AG04449 (cell line): Measurements from ENCODE around the gene PTGDR2.

ENCODE experiments used
- CTCF ChIA-PET: fragments of 350-600 bp; formaldehyde crosslinking; extraction: SDS; loops from one replicate; lab custom pipeline; 2021; ENCODE audit warnings: antibody characterized with exemption; lab: Yijun Ruan, JAX
- POLR2A ChIA-PET: fragments of 400-600, 350-600 bp; formaldehyde crosslinking; extraction: SDS; loops from one replicate; lab custom pipeline; 2020; ENCODE audit warnings: antibody characterized with exemption, inconsistent platforms; lab: Yijun Ruan, JAX
- DNase-seq: peaks from one replicate; pipeline ENCODE4 v3.0.0-alpha.2; 2010; ENCODE audit warnings: low read depth, low spot score
- H3K4me3 ChIP-seq: 2 replicates; pipeline ENCODE4 v1.5.1; 2011; ENCODE audit warnings: low read depth, mild to moderate bottlenecking, control low read depth, low read length
- TF ChIP-seq, protein P1 (sequence below): IDR thresholded peaks from one replicate; pipeline ENCODE4 v1.5.1; 2011; ENCODE audit warnings: mild to moderate bottlenecking, moderate library complexity, low read length, control low read depth, inconsistent platforms; ENCODE audit not compliant: insufficient read depth; ENCODE audit errors: missing control alignments

PTGDR2 gene

DNA sequence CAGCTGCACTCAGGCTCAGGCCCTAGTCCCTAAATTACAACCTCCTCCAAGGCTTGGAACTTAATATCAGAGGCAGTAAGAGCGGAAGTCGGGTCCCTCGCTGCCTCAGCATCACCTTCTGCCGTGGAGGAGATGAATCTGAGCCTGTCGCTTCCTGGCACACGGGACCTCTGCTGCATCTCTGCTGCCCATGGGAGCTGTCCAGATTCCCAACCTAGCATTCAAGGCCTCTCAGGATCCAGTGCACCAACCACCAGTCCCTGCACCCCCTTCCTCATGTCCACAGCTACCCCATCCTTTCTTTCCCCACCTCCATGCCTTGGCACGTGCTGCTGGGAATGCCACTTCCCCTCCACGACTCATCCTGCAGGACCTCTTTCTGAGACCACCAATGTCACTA, 2.5 kb upstream of the PTGDR2 start:
- POLR2A ChIA-PET, result no interaction called here
- H3K4me3 ChIP-seq, result no peak overlapping the region
- CTCF ChIA-PET, result interaction anchor here (0.9 kb wide), 1 partner anchor 42 kb away, joined by 4 read pairs; no protein-coding TSS in a partner anchor
- DNase-seq, result no peak
- TF ChIP-seq, protein P1, sequence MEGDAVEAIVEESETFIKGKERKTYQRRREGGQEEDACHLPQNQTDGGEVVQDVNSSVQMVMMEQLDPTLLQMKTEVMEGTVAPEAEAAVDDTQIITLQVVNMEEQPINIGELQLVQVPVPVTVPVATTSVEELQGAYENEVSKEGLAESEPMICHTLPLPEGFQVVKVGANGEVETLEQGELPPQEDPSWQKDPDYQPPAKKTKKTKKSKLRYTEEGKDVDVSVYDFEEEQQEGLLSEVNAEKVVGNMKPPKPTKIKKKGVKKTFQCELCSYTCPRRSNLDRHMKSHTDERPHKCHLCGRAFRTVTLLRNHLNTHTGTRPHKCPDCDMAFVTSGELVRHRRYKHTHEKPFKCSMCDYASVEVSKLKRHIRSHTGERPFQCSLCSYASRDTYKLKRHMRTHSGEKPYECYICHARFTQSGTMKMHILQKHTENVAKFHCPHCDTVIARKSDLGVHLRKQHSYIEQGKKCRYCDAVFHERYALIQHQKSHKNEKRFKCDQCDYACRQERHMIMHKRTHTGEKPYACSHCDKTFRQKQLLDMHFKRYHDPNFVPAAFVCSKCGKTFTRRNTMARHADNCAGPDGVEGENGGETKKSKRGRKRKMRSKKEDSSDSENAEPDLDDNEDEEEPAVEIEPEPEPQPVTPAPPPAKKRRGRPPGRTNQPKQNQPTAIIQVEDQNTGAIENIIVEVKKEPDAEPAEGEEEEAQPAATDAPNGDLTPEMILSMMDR, result no peak

DNA sequence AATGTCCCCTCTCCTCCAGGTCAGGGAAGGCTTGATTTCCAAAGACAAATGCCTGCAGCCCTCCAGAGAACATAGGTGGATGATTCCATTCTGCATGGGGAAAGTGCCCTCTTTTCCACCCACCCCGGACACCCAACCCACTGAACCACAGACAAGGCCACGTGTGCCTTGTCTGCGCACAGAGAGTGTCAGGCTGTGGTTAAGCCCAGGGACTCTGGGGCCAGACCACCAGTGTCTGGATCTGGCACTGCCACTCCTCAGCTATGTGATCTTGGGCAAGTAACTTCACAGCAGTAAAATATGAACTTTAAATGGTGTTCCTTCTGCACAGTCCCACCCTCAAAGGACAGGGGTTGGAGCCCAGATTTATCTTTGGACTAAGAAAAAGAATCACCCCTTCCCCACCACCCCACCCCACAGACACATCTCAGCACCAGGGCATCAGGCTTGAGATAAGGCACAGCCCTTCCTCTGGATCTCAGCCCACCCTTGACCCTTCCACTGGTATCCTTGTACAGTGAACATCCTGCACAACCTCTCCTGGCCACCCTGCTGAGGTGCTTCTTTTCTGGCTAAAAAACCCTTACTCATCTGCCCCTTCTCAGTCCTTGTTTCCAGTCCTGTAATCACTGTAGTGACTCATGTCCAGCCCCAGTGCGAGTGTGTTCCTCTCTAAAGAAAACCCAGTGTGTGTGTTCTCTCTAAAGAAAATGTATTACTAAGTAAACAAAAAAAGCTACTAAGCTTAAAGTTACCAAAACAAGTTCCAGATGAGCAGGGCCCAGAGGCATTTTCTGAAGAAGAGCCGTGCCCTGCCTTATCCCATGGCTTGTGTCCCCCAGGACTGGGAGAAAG, 1.9 kb upstream of the PTGDR2 start:
- POLR2A ChIA-PET, result no interaction called here
- TF ChIP-seq, protein P1, result no peak
- no peak for DNase-seq
- no peak overlapping the region for H3K4me3 ChIP-seq
- CTCF ChIA-PET, result interaction anchor here (0.9 kb wide), 1 partner anchor 42 kb away, joined by 4 read pairs; no protein-coding TSS in a partner anchor

DNA sequence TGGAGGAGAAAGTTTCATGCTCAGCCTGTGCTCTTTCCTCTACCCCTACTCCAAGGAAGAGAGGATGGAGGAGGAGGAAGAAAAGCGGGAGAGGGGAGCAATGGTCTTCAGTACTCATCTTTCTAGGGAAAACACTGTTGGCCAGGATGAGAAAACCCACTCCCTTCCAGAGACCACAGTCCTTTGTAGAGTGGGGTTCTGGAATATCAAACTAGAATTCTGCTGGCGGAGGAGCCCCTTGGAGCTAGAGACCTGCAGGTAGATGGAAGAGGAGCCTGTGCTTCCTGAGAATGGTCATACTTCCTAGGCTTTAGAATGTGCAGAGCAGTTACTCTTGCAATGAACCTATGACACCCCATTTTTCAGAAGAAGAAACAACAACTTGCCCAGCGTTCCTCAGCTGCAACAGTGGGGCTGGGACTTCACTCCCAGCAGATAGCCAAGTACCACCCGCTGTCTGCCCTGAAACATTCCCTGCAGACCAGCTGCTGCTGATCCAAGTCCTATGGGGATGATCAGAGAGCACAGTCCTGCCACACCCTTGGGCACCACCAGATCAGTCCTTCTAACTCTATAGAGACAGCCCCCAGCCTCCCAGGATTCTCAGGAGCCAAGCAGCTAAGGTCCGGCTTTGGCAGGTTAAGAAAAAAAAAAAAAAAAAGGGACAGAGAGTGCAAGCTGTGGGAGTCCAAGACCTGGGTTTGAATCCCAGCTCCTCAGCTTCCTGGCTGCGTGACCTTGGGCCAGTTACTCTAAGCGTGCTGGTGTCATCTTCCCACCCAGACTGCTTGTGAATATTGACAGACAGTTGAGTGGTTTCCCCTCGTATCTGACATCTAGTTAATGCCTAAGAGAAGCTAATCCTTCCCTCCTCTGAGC, 664 bp downstream of the PTGDR2 start:
- TF ChIP-seq, protein P1, result no peak
- ChIA-PET POLR2A (no interaction called here), CTCF (interaction anchor here (1.3 to 2.1 kb wide), 3 partner anchors 16 to 45 kb away, joined by 4 to 6 read pairs (median 4); no protein-coding TSS in a partner anchor)
- H3K4me3 ChIP-seq, result no peak overlapping the region
- no peak for DNase-seq

DNA sequence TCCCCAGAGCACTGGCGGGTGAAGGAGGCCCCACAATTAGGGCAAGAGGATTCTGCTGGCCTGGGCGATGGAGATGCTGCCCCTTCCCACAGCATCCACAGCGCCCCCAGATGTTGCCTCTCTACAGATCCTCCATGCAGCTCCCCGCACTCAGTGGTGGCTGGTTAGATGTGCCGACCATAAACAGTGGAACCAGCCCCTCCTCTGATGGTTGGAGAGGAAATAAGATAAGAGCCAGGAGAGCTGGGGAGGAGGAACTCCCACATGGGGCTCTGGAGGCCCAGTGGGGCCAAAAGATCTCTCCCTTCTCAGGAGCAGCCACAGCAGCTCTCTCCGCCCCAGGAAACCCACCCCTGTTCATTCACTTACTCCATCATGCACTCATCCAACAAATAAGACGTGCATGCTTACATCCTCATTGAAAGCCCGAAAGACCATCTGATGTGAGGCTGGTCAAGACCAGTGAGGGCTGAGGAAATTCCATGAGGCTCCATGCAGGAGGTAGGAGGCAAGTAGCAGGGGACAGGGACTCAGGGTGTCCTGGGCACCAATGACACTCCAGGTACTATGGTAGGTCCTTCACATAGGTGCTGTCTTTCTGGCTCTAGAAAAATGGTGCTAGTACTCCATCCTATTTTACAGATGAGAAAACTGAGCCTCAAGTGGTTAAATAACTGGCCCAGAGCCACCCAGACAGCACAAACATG, 1.5 kb downstream of the PTGDR2 start:
- TF ChIP-seq, protein P1, result no peak
- ChIA-PET POLR2A (no interaction called here), CTCF (no interaction called here)
- no peak overlapping the region for H3K4me3 ChIP-seq
- no peak for DNase-seq

DNA sequence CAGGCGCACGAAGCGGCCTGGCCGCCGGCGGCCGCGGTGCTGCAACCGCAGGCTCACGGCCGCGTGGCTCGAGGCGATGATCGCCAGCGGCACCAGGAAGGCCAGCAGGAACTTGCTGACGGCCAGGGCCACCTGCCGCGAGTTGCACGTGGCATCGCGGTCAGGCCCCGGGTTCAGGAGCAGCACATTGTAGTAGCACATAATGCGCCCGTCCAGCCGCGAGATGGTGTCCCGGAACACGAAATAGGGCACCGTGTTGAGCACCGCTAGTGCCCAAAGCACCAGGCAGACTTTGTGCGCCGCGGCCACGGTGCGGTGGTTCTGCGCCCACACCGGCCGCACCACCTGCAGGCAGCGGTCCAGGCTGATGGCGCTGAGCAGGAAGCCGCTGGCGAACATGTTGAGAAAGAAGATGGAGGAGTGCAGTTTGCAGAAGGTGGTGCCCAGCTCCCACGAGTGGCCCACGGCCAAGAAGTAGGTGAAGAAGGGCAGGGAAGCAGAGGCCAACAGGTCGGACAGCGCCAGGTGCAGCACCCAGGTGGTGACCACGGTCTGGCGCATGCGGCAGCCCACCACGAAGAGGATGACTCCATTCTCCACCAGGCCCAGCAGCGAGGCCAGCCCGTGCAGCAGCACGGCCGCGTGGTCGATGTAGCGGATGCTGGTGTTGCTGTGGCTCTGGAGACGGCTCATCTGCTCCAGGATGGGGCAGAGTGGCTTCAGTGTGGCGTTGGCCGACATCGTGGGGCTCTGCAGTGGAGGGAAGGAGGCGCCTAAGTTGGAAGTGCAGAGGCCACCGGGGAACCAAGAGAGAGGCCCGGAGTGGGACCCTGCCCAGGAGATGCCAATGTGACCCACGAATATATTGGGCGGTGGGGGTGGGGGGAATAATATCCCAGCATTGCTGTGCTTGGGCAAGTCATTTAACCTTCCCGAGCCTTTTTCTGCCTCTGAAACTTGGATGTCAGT, 2.5 kb downstream of the PTGDR2 start:
- CTCF ChIA-PET, result interaction anchor here (1.2 kb wide), 1 partner anchor 18 kb away, joined by 4 read pairs; no protein-coding TSS in a partner anchor
- H3K4me3 ChIP-seq, result no peak overlapping the region
- DNase-seq, result no peak
- TF ChIP-seq, protein P1, result no peak
- POLR2A ChIA-PET, result interaction anchor here (1.0 kb wide), 1 partner anchor 10 kb away, joined by 3 read pairs; no protein-coding TSS in a partner anchor
